ENCODE measurements around the gene VTI1A.

- no peak for TF ChIP-seq CTCF (IDR thresholded peaks at IDR 0.05)
- TF ChIP-seq POLR2A (IDR thresholded peaks at IDR 0.05), result no peak
These were observed 405.3 kb downstream of the VTI1A start for GRCh38 chr10:112852306-112852705.

Data from thyroid gland (tissue), 4 donors.